Endothelial cell (in vitro differentiated cells): ENCODE measurements around the gene FMNL1. TPM values are rescaled to one million over a fixed set of nuclear protein-coding genes. Genes with fewer than 3 reads are reported as not detected.

ENCODE experiments used
- DNase-seq: peaks from one replicate; pipeline ENCODE4 v3.0.0; 2021; ENCODE audit warnings: low spot score
- H3K27ac Mint-ChIP-seq: one replicate; pipeline ENCODE4 v1.8.0; 2021; ENCODE audit warnings: mixed read lengths, inconsistent platforms; ENCODE audit not compliant: unreplicated experiment
- H3K27me3 Mint-ChIP-seq: one replicate; pipeline ENCODE4 v1.8.0; 2021; ENCODE audit warnings: mild to moderate bottlenecking, moderate library complexity, mixed read lengths, inconsistent platforms; ENCODE audit not compliant: unreplicated experiment
- H3K36me3 Mint-ChIP-seq: one replicate; pipeline ENCODE4 v1.8.0; 2021; ENCODE audit warnings: mild to moderate bottlenecking, low read depth, mixed read lengths, inconsistent platforms; ENCODE audit not compliant: unreplicated experiment
- H3K4me1 Mint-ChIP-seq: one replicate; pipeline ENCODE4 v1.8.0; 2021; ENCODE audit warnings: mild to moderate bottlenecking, mixed read lengths, inconsistent platforms; ENCODE audit not compliant: unreplicated experiment
- H3K4me3 Mint-ChIP-seq: one replicate; pipeline ENCODE4 v1.8.0; 2021; ENCODE audit warnings: mild to moderate bottlenecking, mixed read lengths, inconsistent platforms; ENCODE audit not compliant: unreplicated experiment
- H3K9me3 Mint-ChIP-seq: one replicate; pipeline ENCODE4 v1.8.0; 2021; ENCODE audit warnings: mixed read lengths, inconsistent platforms; ENCODE audit not compliant: unreplicated experiment
- CTCF ChIP-seq: fragments of 200-600 bp; sonication (generic); IDR thresholded peaks from one replicate; pipeline ENCODE4 v1.5.0; 2021; ENCODE audit warnings: antibody characterized with exemption; ENCODE audit not compliant: unreplicated experiment
- total RNA-seq: library from RNA; stranded (reverse); fragmentation: NEBNext Ultra II Directional; extraction: Animal tissue kit (Norgen Biotek cat#: 25700); gene quantifications from one replicate; pipeline ENCODE4 v1.2.1, GENCODE V29; 2021; ENCODE audit not compliant: unreplicated experiment

FMNL1 gene
- total RNA-seq, 1 donor from 2014 or later: 103 TPM

GRCh38 chr17:45289301-45290268 is 67.9 kb downstream of the FMNL1 start:
- Mint-ChIP-seq H3K27me3 (peaks cover 6% of the 10 kb centered on the region), H3K36me3 (peaks cover 10% of the 10 kb centered on the region), H3K9me3 (no peaks in the 10 kb centered on the region), H3K4me1 (no peaks in the 10 kb centered on the region), H3K4me3 (no peak overlapping the region), H3K27ac (peak overlapping the region; percentile 30)
- no peak for DNase-seq
- no peak for TF ChIP-seq CTCF

GRCh38 chr17:45290269-45290765 is 68.6 kb downstream of the FMNL1 start:
- H3K27ac Mint-ChIP-seq: no peak overlapping the region
- TF ChIP-seq CTCF: no peak
- no peaks in the 10 kb centered on the region for H3K9me3 Mint-ChIP-seq
- H3K27me3 Mint-ChIP-seq: peaks cover 4% of the 10 kb centered on the region
- peaks cover 6% of the 10 kb centered on the region for H3K36me3 Mint-ChIP-seq
- no peaks in the 10 kb centered on the region for H3K4me1 Mint-ChIP-seq
- DNase-seq: no peak
- H3K4me3 Mint-ChIP-seq: no peak overlapping the region

GRCh38 chr17:45291171-45291805 is 69.6 kb downstream of the FMNL1 start:
- no peak overlapping the region for H3K27ac Mint-ChIP-seq
- no peak overlapping the region for H3K4me3 Mint-ChIP-seq
- H3K4me1 Mint-ChIP-seq: no peaks in the 10 kb centered on the region

GRCh38 chr17:45292696-45293412 is 71.2 kb downstream of the FMNL1 start:
- no peaks in the 10 kb centered on the region for H3K9me3 Mint-ChIP-seq
- H3K4me3 Mint-ChIP-seq: no peak overlapping the region
- TF ChIP-seq CTCF: no peak
- H3K4me1 Mint-ChIP-seq: no peaks in the 10 kb centered on the region
- no peak overlapping the region for H3K27ac Mint-ChIP-seq
- no peak for DNase-seq
- H3K27me3 Mint-ChIP-seq: peaks cover 4% of the 10 kb centered on the region
- no peaks in the 10 kb centered on the region for H3K36me3 Mint-ChIP-seq

More at GRCh38 chr17:45291171-45291805, 69.6 kb downstream of the FMNL1 start:
- Mint-ChIP-seq H3K27me3 (peaks cover 4% of the 10 kb centered on the region), H3K9me3 (no peaks in the 10 kb centered on the region), H3K36me3 (peaks cover 6% of the 10 kb centered on the region)
- DNase-seq: no peak
- TF ChIP-seq CTCF: no peak
